ENCODE measurements around the gene EMC1.

Gene EMC1

GRCh38 chr1:19255288-19255687, 4.0 kb upstream of the EMC1 start (continued):
- no peak for TF ChIP-seq ZNF510 (tag by site-specific recombination; IDR thresholded peaks at IDR 0.05; ENCODE audit: insufficient replicate concordance)
- TF ChIP-seq ZNF701 (tag by site-specific recombination; IDR thresholded peaks at IDR 0.05) = no peak
- no peak for TF ChIP-seq YY2 (tag by site-specific recombination; IDR thresholded peaks at IDR 0.05)
- no peak for TF ChIP-seq TSHZ1 (tag by site-specific recombination; IDR thresholded peaks at IDR 0.05; ENCODE audit: borderline replicate concordance)

- Histone ChIP-seq H3K9me3 (ENCODE audit: control insufficient read depth, insufficient read depth, low read depth, low read length) (no peaks in the 10 kb centered on the region), H3K4me3 (ENCODE audit: low read depth, low read length) (no peak overlapping the region), H3K36me3 (ENCODE audit: control insufficient read depth in 2 of 2, insufficient read depth in 1 of 2, low read length in 2 of 2) (peaks cover 5 to 65% of the 10 kb centered on the region in 2 experiments; a peak in 2 of 3 replicates), H3K27ac (ENCODE audit: extremely low read depth, low read depth, low read length) (no peak overlapping the region), H3K4me1 (ENCODE audit: control insufficient read depth, insufficient read depth, low read length) (no peaks in the 10 kb centered on the region)
- CTCF ChIA-PET = interaction anchor here (0.7 kb wide), 1 partner anchor 408 kb away, joined by 4 read pairs; no protein-coding TSS in a partner anchor
- POLR2A ChIA-PET = interaction anchor here (0.7 kb wide), 1 partner anchor 153 kb away, joined by 3 read pairs; no protein-coding TSS in a partner anchor
- TF ChIP-seq ZNF623 (tag by site-specific recombination; IDR thresholded peaks at IDR 0.05) (no peak), ZNF48 (tag by site-specific recombination; IDR thresholded peaks at IDR 0.05) (no peak), ZFHX2 (tag by site-specific recombination; conservative IDR thresholded peaks at IDR 0.05) (no peak), KLF7 (tag by site-specific recombination; IDR thresholded peaks at IDR 0.05; ENCODE audit: borderline replicate concordance) (no peak), ZBTB21 (tag by site-specific recombination; IDR thresholded peaks at IDR 0.05) (no peak), ZNF302 (tag by site-specific recombination; IDR thresholded peaks at IDR 0.05; ENCODE audit: low read depth) (no peak), ZNF148 (tag by site-specific recombination; IDR thresholded peaks at IDR 0.05; ENCODE audit: borderline replicate concordance) (no peak), KLF8 (tag by site-specific recombination; IDR thresholded peaks at IDR 0.05) (no peak), ZNF600 (tag by site-specific recombination; IDR thresholded peaks at IDR 0.05) (no peak), ZNF354C (tag by site-specific recombination; IDR thresholded peaks at IDR 0.05; ENCODE audit: borderline replicate concordance, low read depth) (no peak), ZBTB6 (tag by site-specific recombination; IDR thresholded peaks at IDR 0.05) (no peak), ZNF529 (tag by site-specific recombination; IDR thresholded peaks at IDR 0.05; ENCODE audit: insufficient replicate concordance) (no peak), MYNN (tag by site-specific recombination; IDR thresholded peaks at IDR 0.05; ENCODE audit: borderline replicate concordance) (no peak)
These were observed 3.1 kb upstream of the EMC1 start for GRCh38 chr1:19254416-19254815.

All from HEK293 (cell line).